Keratinocyte (primary cell): Measurements from ENCODE around the gene SLC13A1. TPM values are rescaled to one million over a fixed set of nuclear protein-coding genes. Genes with fewer than 3 reads are reported as not detected.

ENCODE experiments used
- DNase-seq: peaks from one replicate; pipeline ENCODE4 v3.0.0-alpha.2; 2011; ENCODE audit warnings: low read depth, missing footprints, low spot score
- FAIRE-seq: peaks from 2 replicates; lab custom pipeline; 2011; peaks lifted over from hg19 to GRCh38; lab: Jason Lieb, UNC
- H2AFZ ChIP-seq: 2 replicates; pipeline ENCODE4 v1.6.0; 2012; ENCODE audit warnings: low read length, control low read depth, inconsistent platforms; ENCODE audit not compliant: control insufficient read depth
- H3K27ac ChIP-seq: 2 replicates; pipeline ENCODE4 v1.5.1; 2011; ENCODE audit warnings: low read length; ENCODE audit not compliant: control insufficient read depth, insufficient read depth
- H3K27me3 ChIP-seq: 3 replicates; pipeline ENCODE4 v1.6.0; 2011; ENCODE audit warnings: low read length; ENCODE audit not compliant: control insufficient read depth, insufficient read depth; ENCODE audit errors: extremely low read depth
- H3K36me3 ChIP-seq, 2 experiments: 2 replicates in 1 of 2; 3 replicates in 1 of 2; pipeline ENCODE4 v1.5.1; 2011; ENCODE audit warnings: low read length in 2 of 2, mild to moderate bottlenecking in 1 of 2; ENCODE audit not compliant: control insufficient read depth in 2 of 2, insufficient read depth in 2 of 2; ENCODE audit errors: extremely low read depth in 1 of 2
- H3K4me1 ChIP-seq: 3 replicates; pipeline ENCODE4 v1.5.1; 2011; ENCODE audit warnings: low read length; ENCODE audit not compliant: control insufficient read depth, insufficient read depth; ENCODE audit errors: extremely low read depth
- H3K4me2 ChIP-seq: 3 replicates; pipeline ENCODE4 v1.6.0; 2011; ENCODE audit warnings: low read depth, low read length; ENCODE audit not compliant: control insufficient read depth, insufficient read depth; ENCODE audit errors: extremely low read depth
- H3K4me3 ChIP-seq, 3 experiments: fragments of 200-600 bp in 1 of 3; sonication (generic) in 1 of 3; 2 replicates in 2 of 3; 3 replicates in 1 of 3; pipeline ENCODE4 v1.5.1; 2011 to 2016; ENCODE audit warnings: low read length in 3 of 3, mild to moderate bottlenecking in 3 of 3, control low read depth in 2 of 3, inconsistent platforms in 1 of 3, low read depth in 1 of 3, mixed read lengths in 1 of 3, mixed run types in 1 of 3, moderate library complexity in 1 of 3; ENCODE audit not compliant: control insufficient read depth in 2 of 3, insufficient read depth in 2 of 3; ENCODE audit errors: extremely low read depth in 1 of 3
- H3K79me2 ChIP-seq: 2 replicates; pipeline ENCODE4 v1.6.0; 2012; ENCODE audit warnings: low read length; ENCODE audit not compliant: control insufficient read depth, insufficient read depth
- H3K9ac ChIP-seq: 3 replicates; pipeline ENCODE4 v1.6.0; 2011; ENCODE audit warnings: low read length; ENCODE audit not compliant: control insufficient read depth, insufficient read depth; ENCODE audit errors: extremely low read depth
- H3K9me1 ChIP-seq: 3 replicates; pipeline ENCODE4 v1.6.0; 2011; ENCODE audit warnings: low read length; ENCODE audit not compliant: control insufficient read depth, insufficient read depth; ENCODE audit errors: extremely low read depth
- H3K9me3 ChIP-seq: 2 replicates; pipeline ENCODE4 v1.5.1; 2012; ENCODE audit warnings: low read depth, low read length; ENCODE audit not compliant: control insufficient read depth
- H4K20me1 ChIP-seq: 3 replicates; pipeline ENCODE4 v1.6.0; 2011; ENCODE audit warnings: low read length; ENCODE audit not compliant: control insufficient read depth, insufficient read depth; ENCODE audit errors: extremely low read depth
- CTCF ChIP-seq, 3 experiments: IDR thresholded peaks in 1 of 3; conservative IDR thresholded peaks in 1 of 3; optimal IDR thresholded peaks in 1 of 3; 2 replicates in 2 of 3; 3 replicates in 1 of 3; pipeline versions ENCODE3 to v1.5.1; 2011; ENCODE audit warnings: low read length in 3 of 3, mild to moderate bottlenecking in 3 of 3, moderate library complexity in 2 of 3, control low read depth in 1 of 3, inconsistent platforms in 1 of 3; ENCODE audit not compliant: insufficient read depth in 2 of 3; ENCODE audit errors: extremely low read depth in 1 of 3
- EZH2 ChIP-seq: IDR thresholded peaks from one replicate; pipeline ENCODE4 v1.6.1; 2012; ENCODE audit warnings: inconsistent platforms, mild to moderate bottlenecking, low read length, moderate library complexity
- dilution Hi-C: fragments of 300-500 bp; cut with MboI; formaldehyde crosslinking; loops from one replicate; pipeline ENCODE4 v1.7.0; 2020; ENCODE audit warnings: low sequenced_read_pairs; ENCODE audit not compliant: extremely low pct_ligation_motif_present
- polyA plus RNA-seq, 5 experiments: library from polyadenylated mRNA; depleted of rRNA in 3 of 5; stranded (reverse) in 3 of 5; stranded (forward) in 1 of 5; unstranded in 1 of 5; fragments of >200 nt; gene quantifications; 1 replicate in 1 of 5; 2 replicates in 3 of 5; 3 replicates in 1 of 5; pipeline versions ENCODE4 v1.2.1 to v1.2.3, GENCODE V29; 2011 to 2012; ENCODE audit warnings: missing spikeins in 2 of 5, low read depth in 1 of 5, low replicate concordance in 1 of 5

Gene SLC13A1
- polyA plus RNA-seq, 1 donor (not counting 4 experiments of a cell fraction or from before 2014, with no cell fraction given), result not detected

GRCh38 chr7:123198668-123199652, 809 bp downstream of the SLC13A1 start:
- H3K9me3 ChIP-seq, result no peaks in the 10 kb centered on the region
- H3K27me3 ChIP-seq, result no peaks in the 10 kb centered on the region
- H3K36me3 ChIP-seq, result no peaks in the 10 kb centered on the region
- no peak overlapping the region for H3K27ac ChIP-seq
- no peaks in the 10 kb centered on the region for H3K4me1 ChIP-seq
- H3K9ac ChIP-seq, result no peak overlapping the region
- H3K4me3 ChIP-seq, result no peak overlapping the region
- TF ChIP-seq EZH2, result no peak
- no peak for TF ChIP-seq CTCF (optimal IDR thresholded peaks at IDR 0.05 in 1 of 3, IDR thresholded peaks at IDR 0.05 in 1 of 3, conservative IDR thresholded peaks at IDR 0.05 in 1 of 3; ENCODE audit: extremely low read depth in 1 of 3, insufficient read depth in 2 of 3, low read length in 3 of 3)
- H4K20me1 ChIP-seq, result no peaks in the 10 kb centered on the region
- H3K9me1 ChIP-seq, result no peaks in the 10 kb centered on the region
- no peak for DNase-seq
- no peak overlapping the region for H2AFZ ChIP-seq
- dilution Hi-C loops, result no loop called here
- H3K4me2 ChIP-seq, result no peak overlapping the region
- no peak for FAIRE-seq
- H3K79me2 ChIP-seq, result no peaks in the 10 kb centered on the region

GRCh38 chr7:123198111-123198510, 1.7 kb downstream of the SLC13A1 start:
- dilution Hi-C loops, result no loop called here
- no peaks in the 10 kb centered on the region for H3K79me2 ChIP-seq
- no peaks in the 10 kb centered on the region for H3K9me1 ChIP-seq
- H4K20me1 ChIP-seq, result no peaks in the 10 kb centered on the region
- TF ChIP-seq EZH2 (no peak), CTCF (optimal IDR thresholded peaks at IDR 0.05 in 1 of 3, IDR thresholded peaks at IDR 0.05 in 1 of 3, conservative IDR thresholded peaks at IDR 0.05 in 1 of 3; ENCODE audit: extremely low read depth in 1 of 3, insufficient read depth in 2 of 3, low read length in 3 of 3) (no peak)
- no peak overlapping the region for H3K27ac ChIP-seq
- no peak overlapping the region for H3K4me3 ChIP-seq
- FAIRE-seq, result no peak
- H3K4me1 ChIP-seq, result no peaks in the 10 kb centered on the region
- H3K4me2 ChIP-seq, result no peak overlapping the region
- no peaks in the 10 kb centered on the region for H3K27me3 ChIP-seq
- no peak overlapping the region for H3K9ac ChIP-seq
- H3K36me3 ChIP-seq, result no peaks in the 10 kb centered on the region
- H3K9me3 ChIP-seq, result no peaks in the 10 kb centered on the region
- no peak for DNase-seq
- H2AFZ ChIP-seq, result no peak overlapping the region
